HG03439 (cell line): Measurements from ENCODE around the gene CAMTA2.
"Not testable (repeated sequence)": the region's sequence is repeated elsewhere in the genome, so short reads cannot be mapped to it uniquely, and the experiment has no call there.

Source experiments
- ATAC-seq: cut with Tn5 transposase; IDR thresholded peaks from one replicate; pipeline ENCODE4 v1.9.1; 2021; ENCODE audit warnings: mild to moderate bottlenecking, moderate library complexity; ENCODE audit not compliant: unreplicated experiment

CAMTA2 gene

GRCh38 chr17:4986951-4987766, at the start of gene CAMTA2:
TSS of gene CAMTA2 (minus strand) at chr17:4987675. CDS start at chr17:4986222, 1,453 bp downstream.
- peak; percentile 65 for ATAC-seq

GRCh38 chr17:5035315-5035714, 47.8 kb upstream of the CAMTA2 start, which contains the start of gene SLC52A1:
TSS of gene SLC52A1 (minus strand) at chr17:5035426. CDS start at chr17:5034606, 820 bp downstream.
- ATAC-seq, result no peak

- ATAC-seq, result no peak
Measured at GRCh38 chr17:5034651-5035050, 47.2 kb upstream of the CAMTA2 start.

- ATAC-seq, result no peak
Measured at GRCh38 chr17:5034063-5034462, 46.6 kb upstream of the CAMTA2 start.

GRCh38 chr17:5033352-5034015, 46.0 kb upstream of the CAMTA2 start:
- no peak for ATAC-seq

GRCh38 chr17:5032865-5033264, 45.4 kb upstream of the CAMTA2 start:
- no peak for ATAC-seq

GRCh38 chr17:5031365-5032082, 44.0 kb upstream of the CAMTA2 start:
- peak; percentile 60 for ATAC-seq

- ATAC-seq, result not testable (repeated sequence)
Measured at GRCh38 chr17:5030168-5030567, 42.7 kb upstream of the CAMTA2 start.

- no peak for ATAC-seq
Measured at GRCh38 chr17:5027916-5028315, 40.4 kb upstream of the CAMTA2 start.

- no peak for ATAC-seq
Measured at GRCh38 chr17:5027299-5027698, 39.8 kb upstream of the CAMTA2 start.

- ATAC-seq, result no peak
Measured at GRCh38 chr17:5024604-5025003, 37.1 kb upstream of the CAMTA2 start.

- no peak for ATAC-seq
Measured at GRCh38 chr17:5023588-5024147, 36.2 kb upstream of the CAMTA2 start.

- ATAC-seq, result no peak
Measured at GRCh38 chr17:5022171-5022711, 34.8 kb upstream of the CAMTA2 start.

GRCh38 chr17:5020502-5021023, 33.1 kb upstream of the CAMTA2 start:
- ATAC-seq, result no peak

- no peak for ATAC-seq
Measured at GRCh38 chr17:5019475-5019956, 32.0 kb upstream of the CAMTA2 start.

GRCh38 chr17:5014357-5014756, 26.9 kb upstream of the CAMTA2 start:
- ATAC-seq, result no peak

GRCh38 chr17:5011928-5012327, 24.5 kb upstream of the CAMTA2 start:
- no peak for ATAC-seq

GRCh38 chr17:5003214-5003867, 15.9 kb upstream of the CAMTA2 start:
- no peak for ATAC-seq

GRCh38 chr17:5002121-5002788, 14.8 kb upstream of the CAMTA2 start:
- no peak for ATAC-seq
